MM.1S (cell line): Measurements from ENCODE around the gene LCLAT1.

Source experiments
- DNase-seq: peaks from one replicate; pipeline ENCODE4 v3.0.0-alpha.2; 2015
- H2AFZ ChIP-seq: fragments of 300-600 bp; sonication (generic); 2 replicates; pipeline ENCODE4 v1.6.0; 2016; ENCODE audit warnings: antibody characterized with exemption, low read length
- H3F3A ChIP-seq: fragments of 300-600 bp; sonication (generic); 2 replicates; pipeline ENCODE4 v1.6.1; 2016; ENCODE audit warnings: mild to moderate bottlenecking, antibody characterized with exemption, low read length, moderate library complexity, mixed read lengths; ENCODE audit not compliant: insufficient read depth
- H3K27ac ChIP-seq: fragments of 300-600 bp; sonication (generic); 2 replicates; pipeline ENCODE4 v1.5.1; 2016; ENCODE audit warnings: mild to moderate bottlenecking, low read length
- H3K27me3 ChIP-seq: fragments of 300-600 bp; sonication (generic); replicated peaks from 2 replicates; pipeline ENCODE4 v1.6.0; 2016; ENCODE audit warnings: low read length; ENCODE audit not compliant: insufficient read depth
- H3K36me3 ChIP-seq: fragments of 300-600 bp; sonication (generic); replicated peaks from 2 replicates; pipeline ENCODE4 v1.6.1; 2016; ENCODE audit warnings: mild to moderate bottlenecking, low read length, mixed read lengths; ENCODE audit not compliant: insufficient read depth
- H3K4me1 ChIP-seq: fragments of 300-600 bp; sonication (generic); 2 replicates; pipeline ENCODE4 v1.6.1; 2016; ENCODE audit warnings: low read length, mixed read lengths
- H3K4me2 ChIP-seq: fragments of 300-600 bp; sonication (generic); 2 replicates; pipeline ENCODE4 v1.6.0; 2016; ENCODE audit warnings: low read depth, low read length
- H3K4me3 ChIP-seq: fragments of 300-600 bp; sonication (generic); 2 replicates; pipeline ENCODE4 v1.5.1; 2016; ENCODE audit warnings: low read length, mixed read lengths
- H3K79me2 ChIP-seq: fragments of 300-600 bp; sonication (generic); 2 replicates; pipeline ENCODE4 v1.6.1; 2016; ENCODE audit warnings: mixed run types, low read length, mixed read lengths
- H3K9ac ChIP-seq: fragments of 300-600 bp; sonication (generic); 2 replicates; pipeline ENCODE4 v1.6.1; 2016; ENCODE audit warnings: low read length, mixed read lengths
- H3K9me2 ChIP-seq: fragments of 300-600 bp; sonication (generic); replicated peaks from 2 replicates; pipeline ENCODE4 v1.6.1; 2016; ENCODE audit warnings: mild to moderate bottlenecking, low read length, mixed read lengths; ENCODE audit not compliant: insufficient read depth
- H3K9me3 ChIP-seq: fragments of 300-600 bp; sonication (generic); replicated peaks from 2 replicates; pipeline ENCODE4 v1.6.1; 2016; ENCODE audit warnings: mild to moderate bottlenecking, low read length, mixed read lengths; ENCODE audit not compliant: insufficient read depth
- H4K20me1 ChIP-seq: fragments of 300-600 bp; sonication (generic); 2 replicates; pipeline ENCODE4 v1.6.1; 2016; ENCODE audit warnings: mild to moderate bottlenecking, low read length, moderate library complexity, mixed read lengths; ENCODE audit not compliant: insufficient read depth
- CTCF ChIP-seq: fragments of 300-600 bp; sonication (generic); IDR thresholded peaks from 2 replicates; pipeline ENCODE4 v1.5.1; 2016; ENCODE audit warnings: antibody characterized with exemption, low read length, mixed read lengths
- EZH2 ChIP-seq: fragments of 300-600 bp; sonication (generic); optimal IDR thresholded peaks from 2 replicates; pipeline ENCODE3; 2017; ENCODE audit warnings: low read depth, mild to moderate bottlenecking, antibody characterized with exemption, low read length, mixed read lengths
- EZH2phosphoT487 ChIP-seq: fragments of 300-600 bp; sonication (generic); IDR thresholded peaks from 2 replicates; pipeline ENCODE4 v1.6.1; 2018; ENCODE audit warnings: antibody characterized with exemption, low read length

The LCLAT1 gene

DNA sequence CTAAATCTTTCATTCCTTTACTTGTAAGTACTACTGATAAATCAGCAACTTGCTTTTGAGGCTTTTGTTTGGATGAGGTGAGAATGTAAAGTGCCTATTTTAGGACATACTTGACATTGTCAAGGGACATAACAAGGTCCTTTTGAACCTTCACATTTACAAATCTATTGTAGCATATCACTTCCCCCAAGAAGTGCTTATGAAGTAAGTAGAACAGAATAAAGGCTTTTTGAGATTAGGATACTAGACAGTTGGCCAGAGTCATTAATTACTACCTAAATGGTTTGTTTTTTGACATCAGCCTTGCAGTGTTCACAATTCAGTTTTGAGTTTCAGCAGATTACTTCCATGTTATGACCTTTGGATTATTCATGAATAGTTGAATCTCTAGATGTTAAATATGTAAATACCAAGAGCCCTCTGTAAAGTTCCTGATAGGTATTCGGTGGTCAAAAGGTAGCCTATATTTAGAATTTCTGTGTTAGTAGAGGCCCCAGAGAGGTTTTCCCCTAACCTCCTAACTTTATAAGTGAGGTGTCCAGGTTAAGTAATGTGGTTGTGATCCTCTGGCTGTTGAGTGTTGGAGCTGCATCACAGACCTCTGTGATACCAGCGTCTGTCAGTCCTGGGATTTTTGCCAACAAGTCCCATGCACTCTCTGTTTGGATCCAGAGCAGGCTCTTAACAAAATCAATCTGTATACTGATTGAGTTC is 67.2 kb downstream of the LCLAT1 start:
- Histone ChIP-seq H3K4me2 (no peak overlapping the region), H3K79me2 (no peaks in the 10 kb centered on the region), H3K4me3 (no peak overlapping the region), H3K27me3 (no peaks in the 10 kb centered on the region), H3K36me3 (no peaks in the 10 kb centered on the region), H3F3A (no peaks in the 10 kb centered on the region), H3K4me1 (no peaks in the 10 kb centered on the region), H4K20me1 (no peaks in the 10 kb centered on the region), H3K27ac (no peak overlapping the region), H2AFZ (no peak overlapping the region), H3K9me2 (no peaks in the 10 kb centered on the region), H3K9ac (no peak overlapping the region), H3K9me3 (no peaks in the 10 kb centered on the region)
- DNase-seq: no peak
- TF ChIP-seq EZH2 (no peak), CTCF (no peak), EZH2phosphoT487 (no peak)

GRCh38 chr2:30514848-30515435 is 67.9 kb downstream of the LCLAT1 start:
- no peak overlapping the region for H3K4me2 ChIP-seq
- H4K20me1 ChIP-seq: no peaks in the 10 kb centered on the region
- no peaks in the 10 kb centered on the region for H3K79me2 ChIP-seq
- no peak overlapping the region for H3K4me3 ChIP-seq
- H2AFZ ChIP-seq: no peak overlapping the region
- H3K27ac ChIP-seq: no peak overlapping the region
- no peak for DNase-seq
- H3K9me3 ChIP-seq: no peaks in the 10 kb centered on the region
- H3K36me3 ChIP-seq: no peaks in the 10 kb centered on the region
- no peaks in the 10 kb centered on the region for H3K27me3 ChIP-seq
- TF ChIP-seq EZH2phosphoT487 (no peak), EZH2 (no peak), CTCF (no peak)
- no peaks in the 10 kb centered on the region for H3K9me2 ChIP-seq
- no peaks in the 10 kb centered on the region for H3F3A ChIP-seq
- H3K9ac ChIP-seq: no peak overlapping the region
- H3K4me1 ChIP-seq: no peaks in the 10 kb centered on the region

DNA sequence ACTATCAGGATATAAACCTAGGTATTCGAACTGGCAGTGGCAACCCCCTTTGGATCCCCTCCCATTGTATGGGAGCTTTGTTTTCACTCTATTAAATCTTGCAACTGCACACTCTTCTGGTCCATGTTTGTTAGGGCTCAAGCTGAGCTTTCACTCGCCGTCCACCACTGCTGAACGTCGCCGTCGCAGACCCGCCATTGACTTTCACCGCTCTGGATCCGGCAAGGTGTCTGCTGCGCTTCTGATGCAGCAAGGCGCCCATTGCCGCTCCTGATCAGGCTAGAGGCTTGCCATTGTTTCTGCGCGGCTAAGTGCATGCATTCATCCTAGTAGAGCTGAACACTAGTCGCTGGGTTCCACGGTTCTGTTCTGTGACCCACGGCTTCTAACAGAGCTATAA is 69.1 kb downstream of the LCLAT1 start:
- H3K4me2 ChIP-seq: no peak overlapping the region
- H3K4me3 ChIP-seq: no peak overlapping the region
- DNase-seq: no peak
- TF ChIP-seq EZH2: no peak
- no peak for TF ChIP-seq CTCF
- no peak for TF ChIP-seq EZH2phosphoT487
- no peaks in the 10 kb centered on the region for H4K20me1 ChIP-seq
- no peaks in the 10 kb centered on the region for H3K79me2 ChIP-seq
- H3F3A ChIP-seq: no peaks in the 10 kb centered on the region
- no peaks in the 10 kb centered on the region for H3K9me2 ChIP-seq
- no peak overlapping the region for H3K9ac ChIP-seq
- no peak overlapping the region for H3K27ac ChIP-seq
- no peaks in the 10 kb centered on the region for H3K36me3 ChIP-seq
- H2AFZ ChIP-seq: no peak overlapping the region
- no peaks in the 10 kb centered on the region for H3K27me3 ChIP-seq
- H3K4me1 ChIP-seq: no peaks in the 10 kb centered on the region
- H3K9me3 ChIP-seq: no peaks in the 10 kb centered on the region
